VCaP (cell line): ENCODE results near the gene WDFY4.

Experiments
- H3K27ac ChIP-seq: fragments of 450-650 bp; 2 replicates; pipeline ENCODE4 v1.5.1; 2017
- CTCF ChIP-seq: fragments of 450-650 bp; conservative IDR thresholded peaks from 2 replicates; pipeline ENCODE4 v1.5.1; 2017; ENCODE audit warnings: mild to moderate bottlenecking, moderate library complexity

WDFY4 gene

GRCh38 chr10:48735836-48736390, 51.2 kb downstream of the WDFY4 start:
- TF ChIP-seq CTCF = no peak
- H3K27ac ChIP-seq = no peak overlapping the region

GRCh38 chr10:48736596-48736995, 51.9 kb downstream of the WDFY4 start:
- no peak for TF ChIP-seq CTCF
- no peak overlapping the region for H3K27ac ChIP-seq

- no peak overlapping the region for H3K27ac ChIP-seq
- TF ChIP-seq CTCF = no peak
Measured at GRCh38 chr10:48737886-48738285, 53.2 kb downstream of the WDFY4 start.

- no peak overlapping the region for H3K27ac ChIP-seq
- no peak for TF ChIP-seq CTCF
Measured at GRCh38 chr10:48739170-48739569, 54.5 kb downstream of the WDFY4 start.

- TF ChIP-seq CTCF = no peak
- H3K27ac ChIP-seq = no peak overlapping the region
Measured at GRCh38 chr10:48740015-48740707, 55.5 kb downstream of the WDFY4 start.

GRCh38 chr10:48740988-48741387, 56.3 kb downstream of the WDFY4 start:
- no peak overlapping the region for H3K27ac ChIP-seq
- TF ChIP-seq CTCF = no peak

- H3K27ac ChIP-seq = no peak overlapping the region
- TF ChIP-seq CTCF = no peak
Measured at GRCh38 chr10:48742891-48743860, 58.5 kb downstream of the WDFY4 start.
